ENCODE data around the gene DPP8. TPM values are rescaled to one million over a fixed set of nuclear protein-coding genes. Genes with fewer than 3 reads are reported as not detected.

The DPP8 gene
- total RNA-seq, 1 experiment from 2014 or later, result 27.1 TPM

- H3K4me3 ChIP-seq (replicated peaks in 1 of 2; ENCODE audit: low read depth in 1 of 2, low read length in 2 of 2), result no peak overlapping the region
- no peak overlapping the region for H3K9ac ChIP-seq (ENCODE audit: low read length)
- H3K27me3 ChIP-seq (ENCODE audit: insufficient read depth, low read length), result no peaks in the 10 kb centered on the region
- peaks cover 14 to 22% of the 10 kb centered on the region in 2 experiments for H3K36me3 ChIP-seq (ENCODE audit: control insufficient read depth in 1 of 2, insufficient read depth in 2 of 2, low read length in 2 of 2)
- ChIA-PET RAD21 (ENCODE audit: low non-redundant PET in 1 of 2, low total read pairs in 2 of 2, uncharacterized antibody in 2 of 2, unreplicated experiment in 2 of 2) (no interaction called here), POLR2A (no interaction called here), CTCF (no interaction called here)
- no peak overlapping the region for H3K4me2 ChIP-seq (ENCODE audit: low read length)
- no peaks in the 10 kb centered on the region for H3K9me3 ChIP-seq (ENCODE audit: control insufficient read depth in 1 of 2, insufficient read depth in 1 of 2, low read depth in 1 of 2, low read length in 2 of 2)
- TF ChIP-seq ZNF274 (IDR thresholded peaks at IDR 0.05; ENCODE audit: low read depth, low read length) (no peak), ZFX (IDR thresholded peaks at IDR 0.05) (no peak), SP1 (IDR thresholded peaks at IDR 0.05; ENCODE audit: low read depth) (no peak), CBX3 (IDR thresholded peaks at IDR 0.05; ENCODE audit: low read depth) (no peak), POLR2AphosphoS5 (IDR thresholded peaks at IDR 0.05; ENCODE audit: low read depth, low read length) (no peak), RAD21 (IDR thresholded peaks at IDR 0.05; ENCODE audit: low read depth) (no peak), SRF (IDR thresholded peaks at IDR 0.05; ENCODE audit: low read depth) (no peak), YY1 (IDR thresholded peaks at IDR 0.05; ENCODE audit: extremely low read depth, insufficient replicate concordance, low read depth, low read length) (no peak), REST (IDR thresholded peaks at IDR 0.05; ENCODE audit: low read depth) (no peak), SIN3A (IDR thresholded peaks at IDR 0.05; ENCODE audit: low read depth) (no peak)
- TF ChIP-seq, protein P1, sequence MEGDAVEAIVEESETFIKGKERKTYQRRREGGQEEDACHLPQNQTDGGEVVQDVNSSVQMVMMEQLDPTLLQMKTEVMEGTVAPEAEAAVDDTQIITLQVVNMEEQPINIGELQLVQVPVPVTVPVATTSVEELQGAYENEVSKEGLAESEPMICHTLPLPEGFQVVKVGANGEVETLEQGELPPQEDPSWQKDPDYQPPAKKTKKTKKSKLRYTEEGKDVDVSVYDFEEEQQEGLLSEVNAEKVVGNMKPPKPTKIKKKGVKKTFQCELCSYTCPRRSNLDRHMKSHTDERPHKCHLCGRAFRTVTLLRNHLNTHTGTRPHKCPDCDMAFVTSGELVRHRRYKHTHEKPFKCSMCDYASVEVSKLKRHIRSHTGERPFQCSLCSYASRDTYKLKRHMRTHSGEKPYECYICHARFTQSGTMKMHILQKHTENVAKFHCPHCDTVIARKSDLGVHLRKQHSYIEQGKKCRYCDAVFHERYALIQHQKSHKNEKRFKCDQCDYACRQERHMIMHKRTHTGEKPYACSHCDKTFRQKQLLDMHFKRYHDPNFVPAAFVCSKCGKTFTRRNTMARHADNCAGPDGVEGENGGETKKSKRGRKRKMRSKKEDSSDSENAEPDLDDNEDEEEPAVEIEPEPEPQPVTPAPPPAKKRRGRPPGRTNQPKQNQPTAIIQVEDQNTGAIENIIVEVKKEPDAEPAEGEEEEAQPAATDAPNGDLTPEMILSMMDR (IDR thresholded peaks at IDR 0.05 in 2 of 3, conservative IDR thresholded peaks at IDR 0.05 in 1 of 3; ENCODE audit: borderline replicate concordance in 1 of 3, insufficient read depth in 1 of 3, low read depth in 2 of 3, low read length in 2 of 3), result no peak
- TF ChIP-seq, protein P2, sequence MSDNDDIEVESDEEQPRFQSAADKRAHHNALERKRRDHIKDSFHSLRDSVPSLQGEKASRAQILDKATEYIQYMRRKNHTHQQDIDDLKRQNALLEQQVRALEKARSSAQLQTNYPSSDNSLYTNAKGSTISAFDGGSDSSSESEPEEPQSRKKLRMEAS (IDR thresholded peaks at IDR 0.05), result no peak
- H3K79me2 ChIP-seq (ENCODE audit: insufficient read depth, low read length), result no peaks in the 10 kb centered on the region
- no peaks in the 10 kb centered on the region for H3K9me2 ChIP-seq (ENCODE audit: insufficient read depth)
- intact Hi-C loops (cut with micrococcal nuclease), result no loop called here
- H4K20me1 ChIP-seq (ENCODE audit: insufficient read depth), result no peaks in the 10 kb centered on the region
- ATAC-seq, result no peak
- no peak overlapping the region for H2AFZ ChIP-seq (ENCODE audit: low read depth, low read length, poor library complexity, severe bottlenecking)
- no peak for DNase-seq (ENCODE audit: low read depth, low spot score)
- no peaks in the 10 kb centered on the region for H3K4me1 ChIP-seq (ENCODE audit: control insufficient read depth in 1 of 2, insufficient read depth in 2 of 2, low read length in 2 of 2)
- no peak overlapping the region for H3K27ac ChIP-seq (ENCODE audit: low read depth, low read length)
- no TSS peak for BruUV-seq (replicated peaks)
Observed at GRCh38 chr15:65447145-65447544, 70.3 kb downstream of the DPP8 start.

All from HCT116 (cell line).